H1 (cell line): ENCODE data around the gene MICALL1. TPM values are rescaled to one million over a fixed set of nuclear protein-coding genes. Genes with fewer than 3 reads are reported as not detected.

Experiments
- EZH2 ChIP-seq: fragments of 200-600 bp; sonication (generic); IDR thresholded peaks from 2 replicates; pipeline ENCODE4 v1.7.1; 2012; ENCODE audit warnings: low read depth, mild to moderate bottlenecking, moderate library complexity, low read length, inconsistent platforms; ENCODE audit not compliant: severe bottlenecking
- GTF2F1 ChIP-seq: IDR thresholded peaks from 2 replicates; pipeline ENCODE4 v1.6.1; 2012; ENCODE audit warnings: low read depth, low read length, improper control_type of control experiment, borderline replicate concordance
- polyA plus RNA-seq, 7 experiments: library from polyadenylated mRNA; depleted of rRNA in 3 of 7; stranded (reverse) in 5 of 7; unstranded in 2 of 7; fragments of >200 nt in 5 of 7; fragments of 200-250 nt in 2 of 7; gene quantifications; 1 replicate in 5 of 7; 2 replicates in 1 of 7; 4 replicates in 1 of 7; pipeline versions ENCODE4 v1.2.1 to v1.2.3, GENCODE V29; 2011 to 2013; ENCODE audit warnings: missing spikeins in 2 of 7, mixed read lengths in 2 of 7
- total RNA-seq: library from RNA; stranded (reverse); fragmentation: NEBNext Ultra II Directional; extraction: Animal tissue kit (Norgen Biotek cat#: 25700); gene quantifications from 2 replicates; pipeline ENCODE4 v1.2.1, GENCODE V29; 2021
- TF ChIP-seq, protein P1 (sequence below), 3 experiments: IDR thresholded peaks; 1 replicate in 2 of 3; 2 replicates in 1 of 3; pipeline versions ENCODE4 v1.5.1 to v1.6.1; 2011; ENCODE audit warnings: low read length in 3 of 3, mild to moderate bottlenecking in 3 of 3, inconsistent platforms in 2 of 3, low read depth in 1 of 3, moderate library complexity in 1 of 3; ENCODE audit not compliant: insufficient read depth in 1 of 3; ENCODE audit errors: control extremely low read depth in 1 of 3

MICALL1 gene
- total and polyA plus RNA-seq, 2 of the 8 experiments (the other 6 are each of a cell fraction or from before 2014, with no cell fraction given), result 17.7 to 32.1 TPM

DNA sequence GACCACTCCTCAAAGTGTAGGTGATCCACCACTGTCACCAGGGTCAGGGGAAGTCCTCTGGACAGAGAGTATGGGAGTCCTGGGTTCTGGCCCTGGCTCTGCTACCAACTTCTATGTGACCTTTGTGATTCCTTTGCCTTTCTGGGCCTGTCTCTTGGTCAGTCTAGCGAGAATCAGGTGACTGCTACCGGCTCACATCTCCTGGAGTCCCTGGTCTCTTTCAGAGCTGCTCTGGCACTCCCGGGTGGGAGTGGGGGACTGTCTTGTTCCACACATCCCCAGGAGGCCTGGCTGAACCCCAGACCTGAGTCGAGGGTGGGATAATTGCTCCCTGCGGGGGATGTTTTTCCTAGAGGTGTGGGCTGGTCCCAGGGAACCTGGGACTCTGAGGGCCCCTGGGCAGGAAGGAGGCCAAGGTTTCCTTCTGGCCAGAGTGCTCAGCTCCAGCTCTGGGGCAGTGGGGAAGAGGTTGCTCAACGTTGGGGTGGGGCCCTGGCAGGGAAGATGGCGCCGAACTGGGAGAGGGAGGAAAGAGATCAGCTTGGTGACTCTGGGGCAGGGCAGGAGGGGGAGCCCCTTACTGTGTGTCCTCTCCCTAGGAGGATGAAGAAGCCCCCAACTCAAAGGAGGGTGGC is 76.2 kb downstream of the MICALL1 start (continued):
- TF ChIP-seq EZH2 (no peak), GTF2F1 (no peak)
- TF ChIP-seq, protein P1, sequence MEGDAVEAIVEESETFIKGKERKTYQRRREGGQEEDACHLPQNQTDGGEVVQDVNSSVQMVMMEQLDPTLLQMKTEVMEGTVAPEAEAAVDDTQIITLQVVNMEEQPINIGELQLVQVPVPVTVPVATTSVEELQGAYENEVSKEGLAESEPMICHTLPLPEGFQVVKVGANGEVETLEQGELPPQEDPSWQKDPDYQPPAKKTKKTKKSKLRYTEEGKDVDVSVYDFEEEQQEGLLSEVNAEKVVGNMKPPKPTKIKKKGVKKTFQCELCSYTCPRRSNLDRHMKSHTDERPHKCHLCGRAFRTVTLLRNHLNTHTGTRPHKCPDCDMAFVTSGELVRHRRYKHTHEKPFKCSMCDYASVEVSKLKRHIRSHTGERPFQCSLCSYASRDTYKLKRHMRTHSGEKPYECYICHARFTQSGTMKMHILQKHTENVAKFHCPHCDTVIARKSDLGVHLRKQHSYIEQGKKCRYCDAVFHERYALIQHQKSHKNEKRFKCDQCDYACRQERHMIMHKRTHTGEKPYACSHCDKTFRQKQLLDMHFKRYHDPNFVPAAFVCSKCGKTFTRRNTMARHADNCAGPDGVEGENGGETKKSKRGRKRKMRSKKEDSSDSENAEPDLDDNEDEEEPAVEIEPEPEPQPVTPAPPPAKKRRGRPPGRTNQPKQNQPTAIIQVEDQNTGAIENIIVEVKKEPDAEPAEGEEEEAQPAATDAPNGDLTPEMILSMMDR (IDR thresholded peaks at IDR 0.05; ENCODE audit: control extremely low read depth in 1 of 3, insufficient read depth in 1 of 3, low read depth in 1 of 3, low read length in 3 of 3), result no peak
